Cardiac muscle cell (in vitro differentiated cells and primary cell): ENCODE measurements around the gene GPR137. TPM values are rescaled to one million over a fixed set of nuclear protein-coding genes. Genes with fewer than 3 reads are reported as not detected.

Experiments
- DNase-seq, 2 donors: peaks; one replicate each; pipeline versions ENCODE4 v3.0.0 to v3.0.0-alpha.2; 2010 to 2017; ENCODE audit warnings: low read depth in 1 of 2, low spot score in 1 of 2
- H3K27ac ChIP-seq: fragments of 200-600 bp; sonication (generic); 2 replicates; pipeline ENCODE4 v1.5.1; 2016
- H3K27me3 ChIP-seq: fragments of 200-600 bp; sonication (generic); 2 replicates; pipeline ENCODE4 v1.6.0; 2016; ENCODE audit warnings: control low read depth
- H3K36me3 ChIP-seq: fragments of 200-600 bp; sonication (generic); 2 replicates; pipeline ENCODE4 v1.5.1; 2016; ENCODE audit warnings: control low read depth
- H3K4me1 ChIP-seq: fragments of 200-600 bp; sonication (generic); 2 replicates; pipeline ENCODE4 v1.8.1; 2017; ENCODE audit warnings: low read depth, mild to moderate bottlenecking, mixed run types
- H3K4me3 ChIP-seq: fragments of 200-600 bp; sonication (generic); 2 replicates; pipeline ENCODE4 v1.5.1; 2016; ENCODE audit warnings: mild to moderate bottlenecking
- H3K9me3 ChIP-seq: fragments of 200-600 bp; sonication (generic); 2 replicates; pipeline ENCODE4 v1.5.1; 2017; ENCODE audit warnings: low read depth, mild to moderate bottlenecking, control low read depth
- polyA plus RNA-seq: library from polyadenylated mRNA; unstranded; fragments of >200 nt; fragmentation: Nextera tagmentation; extraction: Ambion mirVana; gene quantifications from 2 replicates; pipeline ENCODE4 v1.2.1, GENCODE V29; 2016
- total RNA-seq: library from RNA; depleted of rRNA; stranded (reverse); fragments of >200 nt; gene quantifications from 2 replicates; pipeline ENCODE4 v1.2.3, GENCODE V29; 2016
- TF ChIP-seq, protein P1 (sequence below): IDR thresholded peaks from 2 replicates; pipeline ENCODE4 v1.5.1; 2012; ENCODE audit warnings: low read depth, mild to moderate bottlenecking, low read length

The GPR137 gene, protein sequence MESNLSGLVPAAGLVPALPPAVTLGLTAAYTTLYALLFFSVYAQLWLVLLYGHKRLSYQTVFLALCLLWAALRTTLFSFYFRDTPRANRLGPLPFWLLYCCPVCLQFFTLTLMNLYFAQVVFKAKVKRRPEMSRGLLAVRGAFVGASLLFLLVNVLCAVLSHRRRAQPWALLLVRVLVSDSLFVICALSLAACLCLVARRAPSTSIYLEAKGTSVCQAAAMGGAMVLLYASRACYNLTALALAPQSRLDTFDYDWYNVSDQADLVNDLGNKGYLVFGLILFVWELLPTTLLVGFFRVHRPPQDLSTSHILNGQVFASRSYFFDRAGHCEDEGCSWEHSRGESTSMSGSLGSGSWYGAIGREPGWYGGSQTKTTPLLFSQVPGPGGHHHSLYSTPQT
- total RNA-seq = 37.7 and 41.4 TPM in 2 replicates
- 67.8 and 82.6 TPM in 2 replicates for polyA plus RNA-seq

DNA sequence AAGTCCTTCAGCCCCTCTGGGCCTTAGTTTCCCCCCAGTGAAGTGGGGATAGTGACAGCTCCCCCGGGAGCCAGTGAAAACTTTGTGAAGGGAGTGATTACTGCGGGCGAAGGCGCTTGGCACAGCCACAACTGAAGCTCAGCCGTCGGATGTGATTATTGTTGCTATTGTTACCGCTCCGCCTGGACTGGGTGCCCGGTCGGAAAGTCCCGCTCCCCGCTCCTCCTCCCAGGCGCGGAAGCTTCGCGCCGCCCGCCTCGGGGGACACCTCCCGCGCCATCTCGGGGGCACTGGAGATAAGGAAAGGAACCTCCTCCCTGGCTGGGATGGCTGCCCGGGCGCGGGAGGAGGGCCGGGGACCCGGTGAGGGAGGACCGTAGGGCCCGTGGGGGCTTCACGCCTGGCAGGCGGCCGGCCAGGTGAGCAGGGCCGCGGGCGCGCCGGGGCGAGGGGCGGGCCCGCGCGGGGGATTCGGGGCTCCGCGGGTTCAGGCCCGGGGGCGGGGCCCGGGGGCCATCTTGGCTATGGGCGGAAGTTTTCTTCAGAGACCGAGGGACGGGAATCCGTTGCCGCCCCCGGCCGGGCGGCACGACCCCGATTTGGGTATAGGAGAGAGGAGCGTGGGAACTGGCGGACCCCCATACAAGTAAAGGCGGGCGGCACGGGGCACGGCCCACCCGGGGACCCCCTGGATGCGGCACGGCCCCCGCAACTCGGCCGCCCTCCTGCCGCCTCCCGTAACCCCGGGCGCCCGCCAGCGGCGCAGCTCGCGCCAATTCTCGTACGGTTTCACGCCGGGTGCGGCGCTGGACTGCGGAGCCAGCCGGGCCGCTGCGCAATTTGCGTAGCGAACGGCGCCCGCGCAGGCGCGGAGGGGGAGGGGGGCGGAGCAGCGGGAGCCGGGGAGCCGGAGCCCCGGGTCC is at the start of gene GPR137:
Gene GPR137 (plus strand): TSS at position 887 of the 923 bp plus-strand sequence. CDS start 677 bp downstream, outside the sequence.
- TF ChIP-seq, protein P1, sequence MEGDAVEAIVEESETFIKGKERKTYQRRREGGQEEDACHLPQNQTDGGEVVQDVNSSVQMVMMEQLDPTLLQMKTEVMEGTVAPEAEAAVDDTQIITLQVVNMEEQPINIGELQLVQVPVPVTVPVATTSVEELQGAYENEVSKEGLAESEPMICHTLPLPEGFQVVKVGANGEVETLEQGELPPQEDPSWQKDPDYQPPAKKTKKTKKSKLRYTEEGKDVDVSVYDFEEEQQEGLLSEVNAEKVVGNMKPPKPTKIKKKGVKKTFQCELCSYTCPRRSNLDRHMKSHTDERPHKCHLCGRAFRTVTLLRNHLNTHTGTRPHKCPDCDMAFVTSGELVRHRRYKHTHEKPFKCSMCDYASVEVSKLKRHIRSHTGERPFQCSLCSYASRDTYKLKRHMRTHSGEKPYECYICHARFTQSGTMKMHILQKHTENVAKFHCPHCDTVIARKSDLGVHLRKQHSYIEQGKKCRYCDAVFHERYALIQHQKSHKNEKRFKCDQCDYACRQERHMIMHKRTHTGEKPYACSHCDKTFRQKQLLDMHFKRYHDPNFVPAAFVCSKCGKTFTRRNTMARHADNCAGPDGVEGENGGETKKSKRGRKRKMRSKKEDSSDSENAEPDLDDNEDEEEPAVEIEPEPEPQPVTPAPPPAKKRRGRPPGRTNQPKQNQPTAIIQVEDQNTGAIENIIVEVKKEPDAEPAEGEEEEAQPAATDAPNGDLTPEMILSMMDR = no peak
- Histone ChIP-seq H3K27me3 (peaks cover 12% of the 10 kb centered on the region), H3K27ac (peak within 1 kb of the TSS; percentile 81), H3K4me1 (no peaks in the 10 kb centered on the region), H3K36me3 (peaks cover 5% of the 10 kb centered on the region), H3K4me3 (peak within 1 kb of the TSS; percentile 87), H3K9me3 (no peaks in the 10 kb centered on the region)
- DNase-seq = peak; percentile 74 to 85

DNA sequence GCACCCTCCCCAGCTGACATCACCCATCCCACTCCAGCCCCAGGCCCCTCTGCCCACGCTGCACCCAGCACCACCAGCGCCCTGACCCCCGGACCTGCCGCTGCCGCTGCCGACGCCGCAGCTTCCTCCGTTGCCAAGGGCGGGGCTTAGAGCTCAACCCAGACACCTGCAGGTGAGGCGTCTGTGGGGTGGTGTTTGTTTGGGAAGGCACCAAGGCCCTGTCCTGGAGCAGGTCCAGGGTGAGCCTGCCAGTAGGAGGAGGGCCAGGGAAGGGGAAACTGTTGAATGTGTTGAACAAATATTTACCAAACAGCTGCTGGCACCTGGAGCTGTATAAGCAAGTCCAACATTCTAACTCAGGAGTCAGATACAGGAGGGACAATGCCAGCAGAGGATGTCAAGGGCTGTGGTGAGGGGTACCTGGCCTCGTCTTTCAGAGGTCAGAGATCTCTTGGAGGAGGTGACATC is 48.1 kb upstream of the GPR137 start:
- no peaks in the 10 kb centered on the region for H3K27me3 ChIP-seq
- TF ChIP-seq, protein P1 = no peak
- H3K4me1 ChIP-seq = peaks cover 11% of the 10 kb centered on the region
- H3K4me3 ChIP-seq = no peak overlapping the region
- H3K27ac ChIP-seq = no peak overlapping the region
- no peak for DNase-seq
- H3K9me3 ChIP-seq = no peaks in the 10 kb centered on the region
- H3K36me3 ChIP-seq = peaks cover 3% of the 10 kb centered on the region

DNA sequence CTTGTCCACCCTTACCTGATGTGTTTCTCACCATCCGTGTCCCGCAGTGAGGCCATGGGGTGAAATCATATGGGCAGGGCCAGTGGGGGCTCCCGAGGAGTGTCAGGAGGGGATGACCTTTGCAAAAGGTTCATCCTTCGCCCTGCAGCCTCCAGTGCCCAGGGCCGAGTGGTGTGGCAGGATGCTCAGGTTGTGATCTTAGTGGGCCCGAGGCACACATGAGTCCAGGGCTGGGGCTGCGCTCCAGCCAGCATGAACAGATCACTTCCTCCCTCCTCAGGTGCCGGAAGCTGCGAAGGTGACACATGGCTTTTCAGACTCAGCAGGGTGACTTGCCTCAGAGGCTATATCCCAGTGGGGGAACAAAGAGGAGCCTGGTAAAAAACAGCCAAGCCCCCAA is 47.6 kb upstream of the GPR137 start:
- Histone ChIP-seq H3K9me3 (no peaks in the 10 kb centered on the region), H3K4me3 (no peak overlapping the region), H3K27ac (no peak overlapping the region), H3K36me3 (peaks cover 3% of the 10 kb centered on the region), H3K27me3 (no peaks in the 10 kb centered on the region), H3K4me1 (peaks cover 11% of the 10 kb centered on the region)
- TF ChIP-seq, protein P1 = no peak
- DNase-seq = no peak

DNA sequence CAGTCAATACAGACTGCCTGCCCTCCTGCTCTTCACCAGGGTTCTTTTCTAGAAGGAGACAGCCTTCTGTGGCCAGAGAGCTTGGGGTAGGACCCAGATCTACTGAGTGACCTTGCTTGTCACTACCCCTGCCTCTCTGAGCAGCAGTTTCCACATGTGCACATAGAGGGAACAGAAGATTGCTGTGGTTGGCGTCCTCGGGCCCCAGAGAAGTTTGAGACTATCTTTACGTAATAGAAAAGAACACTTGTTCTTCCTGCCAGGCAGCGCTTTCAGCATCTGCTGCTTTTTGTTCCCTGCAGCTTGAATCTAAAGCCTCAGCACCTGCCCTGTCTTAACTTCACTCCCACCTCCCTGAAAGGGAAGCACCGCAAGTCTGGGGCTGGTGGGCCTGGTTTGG is 46.6 kb upstream of the GPR137 start:
- Histone ChIP-seq H3K9me3 (no peaks in the 10 kb centered on the region), H3K36me3 (peaks cover 3% of the 10 kb centered on the region), H3K4me1 (peaks cover 5% of the 10 kb centered on the region), H3K27me3 (no peaks in the 10 kb centered on the region), H3K4me3 (no peak overlapping the region), H3K27ac (no peak overlapping the region)
- TF ChIP-seq, protein P1 = no peak
- DNase-seq = no peak

DNA sequence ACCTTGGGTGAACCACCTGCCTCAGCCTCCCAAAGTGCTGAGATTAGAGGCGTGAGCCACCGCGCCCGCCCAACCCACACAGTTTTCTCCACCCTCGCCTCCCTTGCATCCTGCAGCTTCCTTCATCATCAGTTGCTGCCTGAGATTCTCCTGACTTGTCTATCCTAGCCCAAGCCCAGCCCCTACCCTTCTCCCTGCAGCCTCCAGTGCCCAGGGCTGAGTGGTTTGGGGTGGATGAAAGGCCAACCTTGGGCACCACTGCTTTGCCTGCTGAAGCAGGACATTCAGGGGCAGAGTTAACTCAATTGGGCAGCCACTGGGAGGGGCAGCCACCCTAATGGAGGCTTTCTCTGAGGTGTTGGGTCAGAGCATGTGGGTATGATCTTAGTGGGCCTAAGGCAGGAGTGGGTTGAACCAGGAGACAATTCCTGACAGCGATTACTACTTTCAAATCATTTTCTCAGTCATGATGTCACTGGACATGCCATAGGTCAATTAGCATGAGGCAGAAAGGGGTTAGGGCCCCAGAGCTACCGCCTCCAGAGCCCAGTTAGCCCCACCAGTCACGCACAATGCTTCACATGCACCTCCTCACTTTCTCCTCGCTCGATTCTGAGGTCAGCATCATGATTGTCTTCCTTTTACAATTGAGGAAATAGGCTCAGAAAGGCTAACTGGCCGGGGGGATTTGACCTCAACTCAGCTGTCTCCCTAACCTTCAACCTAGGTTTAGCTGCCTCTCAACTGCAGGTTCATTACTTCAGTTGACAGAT is 45.8 kb upstream of the GPR137 start:
- DNase-seq = no peak
- H3K4me1 ChIP-seq = peaks cover 5% of the 10 kb centered on the region
- peak overlapping the region; percentile 96 for H3K27ac ChIP-seq
- peaks cover 3% of the 10 kb centered on the region for H3K36me3 ChIP-seq
- H3K27me3 ChIP-seq = no peaks in the 10 kb centered on the region
- H3K9me3 ChIP-seq = no peaks in the 10 kb centered on the region
- TF ChIP-seq, protein P1 = no peak
- peak overlapping the region; percentile 86 for H3K4me3 ChIP-seq
